ENCODE results near the gene TRIM44.

TRIM44 gene

GRCh38 chr11:35682230-35683173, 19.9 kb downstream of the TRIM44 start:
- Histone ChIP-seq H3K27ac (peak overlapping the region in 2 of 11 experiments; percentile 15 to 54; a peak in 4 of 22 replicates), H3K9me3 (replicated peaks in 1 of 11) (no peaks in the 10 kb centered on the region), H3K27me3 (no peaks in the 10 kb centered on the region), H3K9ac (no peak overlapping the region), H3K4me3 (no peak overlapping the region), H3K4me2 (peak overlapping the region; percentile 13 to 67 (median 55)), H3K36me3 (peaks cover 26 to 55% (median 36%) of the 10 kb centered on the region in 11 experiments), H3K4me1 (peaks cover 27 to 63% (median 45%) of the 10 kb centered on the region in 10 experiments), H4K20me1 (peaks cover 18 to 97% (median 65%) of the 10 kb centered on the region in 11 experiments; a peak in 20 of 22 replicates)
- TF ChIP-seq Cebpa-rat (IDR thresholded peaks at IDR 0.05) = no peak

- H3K9ac ChIP-seq = no peak overlapping the region
- H3K4me1 ChIP-seq = peaks cover 35 to 69% (median 54%) of the 10 kb centered on the region in 10 experiments
- H3K36me3 ChIP-seq = peaks cover 33 to 64% (median 38%) of the 10 kb centered on the region in 11 experiments
- H4K20me1 ChIP-seq = peaks cover 22 to 96% (median 64%) of the 10 kb centered on the region in 11 experiments; a peak in 20 of 22 replicates
- TF ChIP-seq Cebpa-rat (IDR thresholded peaks at IDR 0.05) = no peak
- H3K9me3 ChIP-seq (replicated peaks in 1 of 11) = no peaks in the 10 kb centered on the region
- peak overlapping the region in 3 of 11 experiments; percentile 31 to 54 (median 45); a peak in 6 of 22 replicates for H3K27ac ChIP-seq
- no peaks in the 10 kb centered on the region for H3K27me3 ChIP-seq
- peak overlapping the region in 9 of 11 experiments; percentile 26 to 67 (median 55); a peak in 12 of 22 replicates for H3K4me2 ChIP-seq
- H3K4me3 ChIP-seq = no peak overlapping the region
Observed at GRCh38 chr11:35683728-35684339, 21.3 kb downstream of the TRIM44 start.

- H4K20me1 ChIP-seq = peaks cover 5 to 78% (median 35%) of the 10 kb centered on the region in 11 experiments; a peak in 17 of 22 replicates
- no peak for TF ChIP-seq Cebpa-rat (IDR thresholded peaks at IDR 0.05)
- H3K4me2 ChIP-seq = peak overlapping the region; percentile 25 to 68 (median 58); a peak in 20 of 22 replicates
- peaks cover 27 to 46% (median 37%) of the 10 kb centered on the region in 10 experiments for H3K4me1 ChIP-seq
- H3K36me3 ChIP-seq = peaks cover 55 to 85% (median 69%) of the 10 kb centered on the region in 11 experiments
- no peaks in the 10 kb centered on the region for H3K27me3 ChIP-seq
- H3K9me3 ChIP-seq (replicated peaks in 1 of 11) = peaks cover 0 to 7% (median 0%) of the 10 kb centered on the region in 11 experiments; a peak in 5 of 22 replicates
- H3K27ac ChIP-seq = 0 out of 22 replicates have a peak overlapping the region, but pooled peaks of 2 of the 11 experiments have one; percentile 2 to 20
- no peak overlapping the region for H3K4me3 ChIP-seq
- no peak overlapping the region for H3K9ac ChIP-seq
Observed at GRCh38 chr11:35688023-35688422, 25.4 kb downstream of the TRIM44 start.

- peaks cover 5 to 75% (median 22%) of the 10 kb centered on the region in 11 experiments; a peak in 14 of 22 replicates for H4K20me1 ChIP-seq
- H3K4me3 ChIP-seq = no peak overlapping the region
- no peak overlapping the region for H3K9ac ChIP-seq
- no peak for TF ChIP-seq Cebpa-rat (IDR thresholded peaks at IDR 0.05)
- H3K4me2 ChIP-seq = peak overlapping the region in 6 of 11 experiments; percentile 1 to 27 (median 3); a peak in 3 of 22 replicates
- peaks cover 0 to 12% (median 0%) of the 10 kb centered on the region in 11 experiments; a peak in 5 of 22 replicates for H3K9me3 ChIP-seq (replicated peaks in 1 of 11)
- H3K27ac ChIP-seq = no peak overlapping the region
- peaks cover 68 to 98% (median 80%) of the 10 kb centered on the region in 11 experiments for H3K36me3 ChIP-seq
- no peaks in the 10 kb centered on the region for H3K27me3 ChIP-seq
- peaks cover 14 to 33% (median 26%) of the 10 kb centered on the region in 10 experiments for H3K4me1 ChIP-seq
Observed at GRCh38 chr11:35689081-35689996, 26.8 kb downstream of the TRIM44 start.

- H3K36me3 ChIP-seq = peaks cover 18 to 34% (median 29%) of the 10 kb centered on the region in 11 experiments
- peak overlapping the region in 1 of 10 experiments; percentile 9; a peak in 1 of 20 replicates for H3K4me3 ChIP-seq
- H4K20me1 ChIP-seq = no peaks in the 10 kb centered on the region; a peak in 1 of 22 replicates
- no peak overlapping the region for H3K4me2 ChIP-seq
- H3K27ac ChIP-seq = no peak overlapping the region
- H3K27me3 ChIP-seq = no peaks in the 10 kb centered on the region
- H3K4me1 ChIP-seq = no peaks in the 10 kb centered on the region
- no peak for TF ChIP-seq Cebpa-rat (IDR thresholded peaks at IDR 0.05)
- H3K9ac ChIP-seq = no peak overlapping the region
- peaks cover 28 to 42% (median 38%) of the 10 kb centered on the region in 11 experiments for H3K9me3 ChIP-seq (replicated peaks in 1 of 11)
Observed at GRCh38 chr11:35702126-35702525, 39.6 kb downstream of the TRIM44 start.

- H3K4me3 ChIP-seq = no peak overlapping the region
- no peak overlapping the region for H3K27ac ChIP-seq
- H3K36me3 ChIP-seq = peaks cover 0 to 22% (median 8%) of the 10 kb centered on the region in 11 experiments; a peak in 14 of 22 replicates
- H3K4me1 ChIP-seq = no peaks in the 10 kb centered on the region; a peak in 1 of 20 replicates
- TF ChIP-seq Cebpa-rat (IDR thresholded peaks at IDR 0.05) = no peak
- H3K4me2 ChIP-seq = no peak overlapping the region
- no peaks in the 10 kb centered on the region for H3K27me3 ChIP-seq
- peaks cover 0 to 51% (median 9%) of the 10 kb centered on the region in 11 experiments; a peak in 10 of 22 replicates for H4K20me1 ChIP-seq
- H3K9me3 ChIP-seq (replicated peaks in 1 of 11) = peaks cover 9 to 16% (median 10%) of the 10 kb centered on the region in 11 experiments; a peak in 21 of 22 replicates
- H3K9ac ChIP-seq = no peak overlapping the region
Observed at GRCh38 chr11:35709376-35709775, 46.8 kb downstream of the TRIM44 start.

- Histone ChIP-seq H3K27ac (no peak overlapping the region), H4K20me1 (peaks cover 0 to 59% (median 9%) of the 10 kb centered on the region in 11 experiments; a peak in 10 of 22 replicates)
- TF ChIP-seq Cebpa-rat (IDR thresholded peaks at IDR 0.05) = no peak
Observed at GRCh38 chr11:35711173-35711910, 48.8 kb downstream of the TRIM44 start.

More at GRCh38 chr11:35711173-35711910, 48.8 kb downstream of the TRIM44 start:
- Histone ChIP-seq H3K9me3 (replicated peaks in 1 of 11) (peaks cover 26 to 35% (median 29%) of the 10 kb centered on the region in 11 experiments), H3K36me3 (peaks cover 0 to 42% (median 24%) of the 10 kb centered on the region in 11 experiments; a peak in 17 of 22 replicates), H3K27me3 (no peaks in the 10 kb centered on the region), H3K4me1 (peaks cover 7 to 18% (median 13%) of the 10 kb centered on the region in 10 experiments; a peak in 18 of 20 replicates), H3K4me3 (no peak overlapping the region), H3K9ac (no peak overlapping the region), H3K4me2 (no peak overlapping the region)
